ENCODE data around the gene TRIM2.

DNA sequence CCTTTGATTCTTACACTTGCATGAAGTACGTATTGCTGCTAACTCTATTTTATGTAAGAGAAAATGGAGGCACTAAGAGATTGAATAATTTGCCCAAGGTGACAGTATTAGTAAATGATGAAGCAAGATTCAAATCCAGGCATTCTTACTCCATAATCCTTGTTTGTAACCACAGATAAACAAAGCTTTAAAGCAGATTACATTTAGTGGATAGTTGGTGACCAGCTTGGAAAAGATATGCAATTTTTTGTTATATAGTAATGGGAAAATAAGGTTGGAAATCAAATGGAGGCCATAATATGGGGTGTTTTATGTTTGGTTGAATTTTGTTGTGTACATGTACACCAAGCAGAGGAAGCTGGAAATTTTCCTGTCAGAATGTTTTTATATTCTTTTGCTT is 171.1 kb downstream of the TRIM2 start:
- TF ChIP-seq, protein P1, sequence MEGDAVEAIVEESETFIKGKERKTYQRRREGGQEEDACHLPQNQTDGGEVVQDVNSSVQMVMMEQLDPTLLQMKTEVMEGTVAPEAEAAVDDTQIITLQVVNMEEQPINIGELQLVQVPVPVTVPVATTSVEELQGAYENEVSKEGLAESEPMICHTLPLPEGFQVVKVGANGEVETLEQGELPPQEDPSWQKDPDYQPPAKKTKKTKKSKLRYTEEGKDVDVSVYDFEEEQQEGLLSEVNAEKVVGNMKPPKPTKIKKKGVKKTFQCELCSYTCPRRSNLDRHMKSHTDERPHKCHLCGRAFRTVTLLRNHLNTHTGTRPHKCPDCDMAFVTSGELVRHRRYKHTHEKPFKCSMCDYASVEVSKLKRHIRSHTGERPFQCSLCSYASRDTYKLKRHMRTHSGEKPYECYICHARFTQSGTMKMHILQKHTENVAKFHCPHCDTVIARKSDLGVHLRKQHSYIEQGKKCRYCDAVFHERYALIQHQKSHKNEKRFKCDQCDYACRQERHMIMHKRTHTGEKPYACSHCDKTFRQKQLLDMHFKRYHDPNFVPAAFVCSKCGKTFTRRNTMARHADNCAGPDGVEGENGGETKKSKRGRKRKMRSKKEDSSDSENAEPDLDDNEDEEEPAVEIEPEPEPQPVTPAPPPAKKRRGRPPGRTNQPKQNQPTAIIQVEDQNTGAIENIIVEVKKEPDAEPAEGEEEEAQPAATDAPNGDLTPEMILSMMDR (IDR thresholded peaks at IDR 0.05), result no peak
- TF ChIP-seq POLR2A (IDR thresholded peaks at IDR 0.05) (no peak), POLR2AphosphoS5 (IDR thresholded peaks at IDR 0.05; ENCODE audit: insufficient read depth in 1 of 2, low read depth in 1 of 2) (no peak)

Measured in vagina (tissue), 2 donors.